Measurements from ENCODE around the gene ANTKMT.

The ANTKMT gene

DNA sequence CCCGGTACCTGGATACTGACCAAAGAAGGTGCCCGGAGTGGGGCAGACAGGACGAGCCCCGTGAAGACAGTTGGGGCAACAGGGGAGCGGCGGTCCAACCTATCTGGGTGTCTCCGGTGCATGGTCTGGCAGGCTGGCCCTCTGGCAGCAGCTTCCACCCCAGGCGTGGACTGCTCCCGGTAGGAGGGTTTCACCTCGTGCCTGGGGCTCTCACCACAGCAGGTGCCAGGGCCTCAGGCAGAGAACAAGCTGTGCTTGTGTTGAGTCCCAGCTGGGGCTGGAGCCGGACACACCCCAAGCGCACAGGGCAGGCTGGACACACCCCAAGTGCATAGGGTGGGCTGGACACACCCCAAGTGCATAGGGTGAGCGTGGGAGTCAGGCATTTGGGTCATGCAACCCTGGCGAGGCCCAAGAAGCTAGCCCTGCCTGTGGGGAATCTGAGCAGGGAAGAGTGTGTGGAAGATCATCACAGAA lies 13.8 kb upstream of the ANTKMT start:
- no peak overlapping the region for H2BK120ac ChIP-seq (ENCODE audit: low read depth, low read length)
- no peak overlapping the region for H2AK5ac ChIP-seq (ENCODE audit: low read length)
- no peak overlapping the region for H3K56ac ChIP-seq (ENCODE audit: low read length)
- no peak overlapping the region for H3K4me2 ChIP-seq (ENCODE audit: low read length)
- no peak overlapping the region for H3K9ac ChIP-seq (ENCODE audit: low read length)
- H3K23ac ChIP-seq (ENCODE audit: low read length) = no peak overlapping the region
- DNase-seq = no peak
- no peak overlapping the region for H3K18ac ChIP-seq (ENCODE audit: low read length)
- H3K4ac ChIP-seq (ENCODE audit: low read depth, low read length) = no peak overlapping the region
- no peaks in the 10 kb centered on the region for H3K36me3 ChIP-seq (ENCODE audit: control insufficient read depth, insufficient read depth, low read length)
- H3K79me2 ChIP-seq (ENCODE audit: control insufficient read depth, insufficient read depth, low read length) = no peaks in the 10 kb centered on the region
- H3K4me1 ChIP-seq (ENCODE audit: control insufficient read depth, low read depth, low read length) = no peaks in the 10 kb centered on the region
- H3K27ac ChIP-seq (ENCODE audit: low read depth, low read length) = no peak overlapping the region
- H2BK15ac ChIP-seq (replicated peaks; ENCODE audit: low read depth) = no peak overlapping the region
- no peak overlapping the region for H4K8ac ChIP-seq (ENCODE audit: low read depth, low read length)
- no peak overlapping the region for H2BK5ac ChIP-seq (ENCODE audit: low read length)
- H3K4me3 ChIP-seq (ENCODE audit: low read length) = no peak overlapping the region
- H4K5ac ChIP-seq (ENCODE audit: low read length) = no peak overlapping the region
- no CpG with 5 or more reads among the region's 14 CpGs for WGBS (ENCODE audit: extremely low coverage, insufficient coverage, low lambda C conversion rate)
- peaks cover 27% of the 10 kb centered on the region for H3K27me3 ChIP-seq (ENCODE audit: insufficient read depth, low read length, poor library complexity)
- no peaks in the 10 kb centered on the region for H3K79me1 ChIP-seq (ENCODE audit: low read length)

DNA sequence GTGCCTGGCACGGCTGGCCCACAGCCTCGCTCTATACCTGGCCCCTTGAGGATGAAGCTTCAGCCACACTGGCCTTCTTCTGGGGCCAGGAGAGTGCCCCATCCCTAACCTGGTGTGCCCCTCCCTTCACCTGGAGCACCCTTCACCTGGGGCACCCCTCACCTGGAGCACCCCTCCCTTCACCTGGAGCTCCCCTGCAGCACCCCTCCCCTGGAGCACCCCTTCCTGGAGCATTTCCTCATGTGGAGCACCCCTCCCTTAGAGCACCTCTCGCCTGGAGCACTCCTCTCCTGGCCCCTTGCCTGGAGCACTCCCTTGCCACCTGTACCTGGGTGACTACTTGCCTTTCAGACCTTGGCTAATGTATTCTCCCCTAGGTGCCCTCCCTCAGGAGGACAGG lies 12.9 kb upstream of the ANTKMT start:
- no peaks in the 10 kb centered on the region for H3K79me1 ChIP-seq (ENCODE audit: low read length)
- no peak overlapping the region for H3K4me2 ChIP-seq (ENCODE audit: low read length)
- no peak overlapping the region for H3K23ac ChIP-seq (ENCODE audit: low read length)
- no peak overlapping the region for H4K5ac ChIP-seq (ENCODE audit: low read length)
- H2BK15ac ChIP-seq (replicated peaks; ENCODE audit: low read depth) = no peak overlapping the region
- no peak overlapping the region for H3K9ac ChIP-seq (ENCODE audit: low read length)
- no CpG with 5 or more reads among the region's 3 CpGs for WGBS (ENCODE audit: extremely low coverage, insufficient coverage, low lambda C conversion rate)
- no peaks in the 10 kb centered on the region for H3K79me2 ChIP-seq (ENCODE audit: control insufficient read depth, insufficient read depth, low read length)
- H3K56ac ChIP-seq (ENCODE audit: low read length) = no peak overlapping the region
- no peak overlapping the region for H4K8ac ChIP-seq (ENCODE audit: low read depth, low read length)
- DNase-seq = no peak
- no peak overlapping the region for H2BK5ac ChIP-seq (ENCODE audit: low read length)
- no peak overlapping the region for H3K4ac ChIP-seq (ENCODE audit: low read depth, low read length)
- H3K4me3 ChIP-seq (ENCODE audit: low read length) = no peak overlapping the region
- H2BK120ac ChIP-seq (ENCODE audit: low read depth, low read length) = no peak overlapping the region
- H3K27me3 ChIP-seq (ENCODE audit: insufficient read depth, low read length, poor library complexity) = peaks cover 23% of the 10 kb centered on the region
- H2AK5ac ChIP-seq (ENCODE audit: low read length) = no peak overlapping the region
- no peaks in the 10 kb centered on the region for H3K4me1 ChIP-seq (ENCODE audit: control insufficient read depth, low read depth, low read length)
- H3K27ac ChIP-seq (ENCODE audit: low read depth, low read length) = no peak overlapping the region
- no peak overlapping the region for H3K18ac ChIP-seq (ENCODE audit: low read length)
- no peaks in the 10 kb centered on the region for H3K36me3 ChIP-seq (ENCODE audit: control insufficient read depth, insufficient read depth, low read length)

DNA sequence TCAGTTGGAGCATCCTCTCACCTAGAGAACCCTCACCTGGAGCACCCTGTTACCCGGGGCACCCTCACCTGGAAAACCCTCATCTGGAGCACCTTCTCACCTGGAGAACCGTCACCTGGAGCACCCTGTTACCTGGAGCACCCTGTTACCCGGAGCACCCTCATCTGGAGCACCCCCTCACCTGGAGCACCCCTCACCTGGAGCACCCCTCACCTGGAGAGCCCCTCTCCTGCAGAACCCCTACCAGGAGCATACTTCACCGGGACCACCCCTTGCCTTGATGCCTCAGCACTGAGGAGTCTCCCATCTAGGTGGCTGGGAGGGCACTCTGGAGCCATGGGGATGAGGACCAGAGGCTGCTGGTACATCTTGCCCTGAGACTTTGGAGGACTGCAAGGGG lies 12.0 kb upstream of the ANTKMT start:
- no peak for DNase-seq
- H3K27ac ChIP-seq (ENCODE audit: low read depth, low read length) = no peak overlapping the region
- H3K4ac ChIP-seq (ENCODE audit: low read depth, low read length) = no peak overlapping the region
- no peak overlapping the region for H4K5ac ChIP-seq (ENCODE audit: low read length)
- H4K8ac ChIP-seq (ENCODE audit: low read depth, low read length) = no peak overlapping the region
- no peak overlapping the region for H2BK5ac ChIP-seq (ENCODE audit: low read length)
- no peaks in the 10 kb centered on the region for H3K4me1 ChIP-seq (ENCODE audit: control insufficient read depth, low read depth, low read length)
- H3K4me3 ChIP-seq (ENCODE audit: low read length) = no peak overlapping the region
- no peak overlapping the region for H2BK15ac ChIP-seq (replicated peaks; ENCODE audit: low read depth)
- WGBS (ENCODE audit: extremely low coverage, insufficient coverage, low lambda C conversion rate) = no CpG with 5 or more reads among the region's 4 CpGs
- H3K56ac ChIP-seq (ENCODE audit: low read length) = no peak overlapping the region
- no peak overlapping the region for H3K4me2 ChIP-seq (ENCODE audit: low read length)
- H2AK5ac ChIP-seq (ENCODE audit: low read length) = no peak overlapping the region
- no peak overlapping the region for H3K23ac ChIP-seq (ENCODE audit: low read length)
- peaks cover 21% of the 10 kb centered on the region for H3K27me3 ChIP-seq (ENCODE audit: insufficient read depth, low read length, poor library complexity)
- no peaks in the 10 kb centered on the region for H3K36me3 ChIP-seq (ENCODE audit: control insufficient read depth, insufficient read depth, low read length)
- no peak overlapping the region for H2BK120ac ChIP-seq (ENCODE audit: low read depth, low read length)
- no peak overlapping the region for H3K18ac ChIP-seq (ENCODE audit: low read length)
- H3K79me2 ChIP-seq (ENCODE audit: control insufficient read depth, insufficient read depth, low read length) = no peaks in the 10 kb centered on the region
- no peaks in the 10 kb centered on the region for H3K79me1 ChIP-seq (ENCODE audit: low read length)
- H3K9ac ChIP-seq (ENCODE audit: low read length) = no peak overlapping the region

DNA sequence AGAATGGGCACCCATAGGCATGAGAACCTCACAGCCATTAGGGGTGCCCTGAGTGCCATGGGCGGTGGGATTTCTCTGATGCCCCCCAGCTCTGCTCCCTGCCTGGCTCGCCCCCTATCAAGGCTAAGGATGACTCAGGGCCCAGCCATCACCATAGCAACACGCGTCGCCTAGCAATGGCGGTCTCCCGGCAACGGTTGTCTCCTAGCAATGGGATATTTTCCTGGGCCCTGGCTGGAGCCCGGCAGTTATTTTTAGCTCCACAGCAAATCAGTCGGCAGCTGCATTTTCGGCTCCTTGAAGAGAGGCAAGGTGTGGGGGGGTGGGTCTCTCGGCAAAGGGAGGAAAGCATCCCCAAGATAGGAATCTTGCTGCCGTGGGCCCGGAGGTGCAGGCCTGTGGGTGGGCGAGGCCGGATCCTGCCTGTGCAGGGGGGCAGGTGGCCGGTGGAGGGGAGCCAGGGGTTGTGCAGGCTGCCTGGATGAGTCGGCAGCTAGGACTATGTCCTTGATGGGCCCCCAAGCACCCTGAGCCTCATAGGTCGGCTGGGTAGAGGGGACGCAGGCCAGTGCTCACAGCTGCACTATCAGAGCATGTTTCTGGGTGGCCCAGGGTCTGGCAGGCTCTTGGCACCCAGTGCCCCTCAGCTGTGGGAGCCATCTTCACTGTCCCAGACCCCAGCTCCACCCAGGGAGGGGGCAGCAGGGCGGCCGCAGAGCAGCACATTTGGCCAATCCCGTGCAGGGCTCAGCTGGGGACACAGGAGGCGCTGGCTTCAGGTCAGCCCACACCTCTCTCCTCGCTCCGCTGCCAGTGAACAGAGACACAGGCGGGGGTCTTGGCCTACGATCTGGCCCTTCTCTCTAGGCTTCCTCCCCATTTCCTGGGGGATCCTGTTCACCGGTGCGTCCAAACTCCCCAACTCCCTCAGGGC lies 11.1 kb upstream of the ANTKMT start:
- no peaks in the 10 kb centered on the region for H3K79me2 ChIP-seq (ENCODE audit: control insufficient read depth, insufficient read depth, low read length)
- no peak overlapping the region for H3K4me2 ChIP-seq (ENCODE audit: low read length)
- no peak overlapping the region for H4K8ac ChIP-seq (ENCODE audit: low read depth, low read length)
- H3K9ac ChIP-seq (ENCODE audit: low read length) = no peak overlapping the region
- no peak overlapping the region for H3K56ac ChIP-seq (ENCODE audit: low read length)
- no peak overlapping the region for H4K5ac ChIP-seq (ENCODE audit: low read length)
- no CpG with 5 or more reads among the region's 30 CpGs for WGBS (ENCODE audit: extremely low coverage, insufficient coverage, low lambda C conversion rate)
- no peak overlapping the region for H2AK5ac ChIP-seq (ENCODE audit: low read length)
- no peak overlapping the region for H2BK5ac ChIP-seq (ENCODE audit: low read length)
- H2BK120ac ChIP-seq (ENCODE audit: low read depth, low read length) = no peak overlapping the region
- peaks cover 18% of the 10 kb centered on the region for H3K27me3 ChIP-seq (ENCODE audit: insufficient read depth, low read length, poor library complexity)
- H3K27ac ChIP-seq (ENCODE audit: low read depth, low read length) = no peak overlapping the region
- DNase-seq = peak; percentile 89
- H3K23ac ChIP-seq (ENCODE audit: low read length) = no peak overlapping the region
- no peak overlapping the region for H3K4me3 ChIP-seq (ENCODE audit: low read length)
- no peaks in the 10 kb centered on the region for H3K4me1 ChIP-seq (ENCODE audit: control insufficient read depth, low read depth, low read length)
- no peaks in the 10 kb centered on the region for H3K36me3 ChIP-seq (ENCODE audit: control insufficient read depth, insufficient read depth, low read length)
- no peaks in the 10 kb centered on the region for H3K79me1 ChIP-seq (ENCODE audit: low read length)
- no peak overlapping the region for H2BK15ac ChIP-seq (replicated peaks; ENCODE audit: low read depth)
- no peak overlapping the region for H3K4ac ChIP-seq (ENCODE audit: low read depth, low read length)
- no peak overlapping the region for H3K18ac ChIP-seq (ENCODE audit: low read length)

DNA sequence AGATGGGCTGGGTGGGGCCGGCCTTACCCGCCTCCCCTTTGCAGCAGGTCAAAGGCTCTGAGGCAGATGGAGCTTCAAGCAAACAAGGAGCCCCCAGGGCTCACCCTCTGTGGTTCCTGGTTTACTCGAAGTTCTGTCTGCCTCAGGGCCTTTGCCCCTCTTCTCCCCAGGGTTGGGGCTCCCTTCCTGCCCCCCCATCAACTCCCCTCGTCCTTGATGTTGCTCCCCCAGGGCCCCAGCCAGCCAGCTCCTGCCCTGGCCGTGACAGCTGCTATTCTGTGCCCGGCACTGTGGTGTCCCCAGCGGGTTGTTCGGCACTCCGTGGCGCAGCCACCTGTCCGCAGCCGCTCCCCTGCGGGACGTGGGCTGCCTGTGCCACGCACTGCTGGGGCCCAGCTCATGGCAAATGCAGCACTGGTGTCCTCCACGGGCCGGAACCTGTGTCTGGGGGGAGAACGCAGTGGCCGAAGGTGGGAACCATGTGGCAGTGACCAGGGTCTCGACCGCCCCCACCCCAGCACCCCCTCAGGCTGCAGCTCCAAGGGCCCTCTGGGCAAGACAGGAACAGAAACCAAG lies 10.4 kb upstream of the ANTKMT start:
- Histone ChIP-seq H4K5ac (ENCODE audit: low read length) (no peak overlapping the region), H3K56ac (ENCODE audit: low read length) (no peak overlapping the region), H2BK120ac (ENCODE audit: low read depth, low read length) (no peak overlapping the region), H3K4ac (ENCODE audit: low read depth, low read length) (no peak overlapping the region), H3K4me3 (ENCODE audit: low read length) (no peak overlapping the region), H3K36me3 (ENCODE audit: control insufficient read depth, insufficient read depth, low read length) (no peaks in the 10 kb centered on the region), H3K4me2 (ENCODE audit: low read length) (no peak overlapping the region), H3K23ac (ENCODE audit: low read length) (no peak overlapping the region), H4K8ac (ENCODE audit: low read depth, low read length) (no peak overlapping the region), H3K79me2 (ENCODE audit: control insufficient read depth, insufficient read depth, low read length) (no peaks in the 10 kb centered on the region), H3K27ac (ENCODE audit: low read depth, low read length) (no peak overlapping the region), H3K9ac (ENCODE audit: low read length) (no peak overlapping the region), H2BK5ac (ENCODE audit: low read length) (no peak overlapping the region), H3K4me1 (ENCODE audit: control insufficient read depth, low read depth, low read length) (no peaks in the 10 kb centered on the region), H2AK5ac (ENCODE audit: low read length) (no peak overlapping the region), H3K27me3 (ENCODE audit: insufficient read depth, low read length, poor library complexity) (peaks cover 16% of the 10 kb centered on the region), H3K79me1 (ENCODE audit: low read length) (no peaks in the 10 kb centered on the region), H3K18ac (ENCODE audit: low read length) (no peak overlapping the region), H2BK15ac (replicated peaks; ENCODE audit: low read depth) (no peak overlapping the region)
- no CpG with 5 or more reads among the region's 21 CpGs for WGBS (ENCODE audit: extremely low coverage, insufficient coverage, low lambda C conversion rate)
- no peak for DNase-seq

Measured in mesendoderm (in vitro differentiated cells).